ENCODE measurements around the gene CASQ1. TPM values are rescaled to one million over a fixed set of nuclear protein-coding genes. Genes with fewer than 3 reads are reported as not detected.

CASQ1 gene
- total RNA-seq, 1 experiment from 2014 or later, result 0.46 TPM

DNA sequence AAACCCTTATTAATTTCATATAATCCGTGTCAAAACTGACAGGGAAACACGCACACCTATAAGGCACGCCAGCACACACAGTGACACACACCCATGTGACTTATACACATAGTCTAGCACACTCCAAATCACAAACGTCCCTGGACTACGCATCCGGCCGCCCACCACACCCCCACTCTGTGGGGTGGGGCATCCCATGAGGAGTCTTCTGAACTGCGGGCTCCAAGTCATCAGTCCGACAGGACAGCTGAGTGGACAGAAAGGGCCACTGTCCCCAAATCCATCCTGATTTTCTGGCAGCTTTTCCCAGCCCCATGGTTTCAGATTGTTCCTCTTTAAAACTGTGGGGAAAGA lies 15.6 kb downstream of the CASQ1 start:
- Mint-ChIP-seq H3K9me3 (no peaks in the 10 kb centered on the region), H3K4me1 (peaks cover 59% of the 10 kb centered on the region), H3K36me3 (peaks cover 11% of the 10 kb centered on the region), H3K27ac (no peak overlapping the region), H3K27me3 (ENCODE audit: low read depth) (no peaks in the 10 kb centered on the region; the same call in 1 of the 2 replicates), H3K4me3 (peak overlapping the region; percentile 77)
- no peak for ATAC-seq
- DNase-seq (ENCODE audit: low spot score), result no peak
- no peak for TF ChIP-seq ETV6 (CRISPR knock-in tag; IDR thresholded peaks at IDR 0.05)
- no peak for TF ChIP-seq ZNF219 (CRISPR knock-in tag; IDR thresholded peaks at IDR 0.05; ENCODE audit: borderline replicate concordance)
- TF ChIP-seq ZNF232 (CRISPR knock-in tag; IDR thresholded peaks at IDR 0.05), result no peak
- no peak for TF ChIP-seq GRHL2 (CRISPR knock-in tag; IDR thresholded peaks at IDR 0.05; ENCODE audit: insufficient replicate concordance, severe bottlenecking)
- TF ChIP-seq, protein P1, sequence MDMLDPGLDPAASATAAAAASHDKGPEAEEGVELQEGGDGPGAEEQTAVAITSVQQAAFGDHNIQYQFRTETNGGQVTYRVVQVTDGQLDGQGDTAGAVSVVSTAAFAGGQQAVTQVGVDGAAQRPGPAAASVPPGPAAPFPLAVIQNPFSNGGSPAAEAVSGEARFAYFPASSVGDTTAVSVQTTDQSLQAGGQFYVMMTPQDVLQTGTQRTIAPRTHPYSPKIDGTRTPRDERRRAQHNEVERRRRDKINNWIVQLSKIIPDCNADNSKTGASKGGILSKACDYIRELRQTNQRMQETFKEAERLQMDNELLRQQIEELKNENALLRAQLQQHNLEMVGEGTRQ (CRISPR knock-in tag; IDR thresholded peaks at IDR 0.05), result no peak
- no peak for TF ChIP-seq TEAD1 (CRISPR knock-in tag; IDR thresholded peaks at IDR 0.05)
- TF ChIP-seq, protein P2, sequence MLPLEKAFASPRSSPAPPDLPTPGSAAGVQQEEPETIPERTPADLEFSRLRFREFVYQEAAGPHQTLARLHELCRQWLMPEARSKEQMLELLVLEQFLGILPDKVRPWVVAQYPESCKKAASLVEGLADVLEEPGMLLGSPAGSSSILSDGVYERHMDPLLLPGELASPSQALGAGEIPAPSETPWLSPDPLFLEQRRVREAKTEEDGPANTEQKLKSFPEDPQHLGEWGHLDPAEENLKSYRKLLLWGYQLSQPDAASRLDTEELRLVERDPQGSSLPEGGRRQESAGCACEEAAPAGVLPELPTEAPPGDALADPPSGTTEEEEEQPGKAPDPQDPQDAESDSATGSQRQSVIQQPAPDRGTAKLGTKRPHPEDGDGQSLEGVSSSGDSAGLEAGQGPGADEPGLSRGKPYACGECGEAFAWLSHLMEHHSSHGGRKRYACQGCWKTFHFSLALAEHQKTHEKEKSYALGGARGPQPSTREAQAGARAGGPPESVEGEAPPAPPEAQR (CRISPR knock-in tag; IDR thresholded peaks at IDR 0.05), result no peak
- TF ChIP-seq, protein P3, sequence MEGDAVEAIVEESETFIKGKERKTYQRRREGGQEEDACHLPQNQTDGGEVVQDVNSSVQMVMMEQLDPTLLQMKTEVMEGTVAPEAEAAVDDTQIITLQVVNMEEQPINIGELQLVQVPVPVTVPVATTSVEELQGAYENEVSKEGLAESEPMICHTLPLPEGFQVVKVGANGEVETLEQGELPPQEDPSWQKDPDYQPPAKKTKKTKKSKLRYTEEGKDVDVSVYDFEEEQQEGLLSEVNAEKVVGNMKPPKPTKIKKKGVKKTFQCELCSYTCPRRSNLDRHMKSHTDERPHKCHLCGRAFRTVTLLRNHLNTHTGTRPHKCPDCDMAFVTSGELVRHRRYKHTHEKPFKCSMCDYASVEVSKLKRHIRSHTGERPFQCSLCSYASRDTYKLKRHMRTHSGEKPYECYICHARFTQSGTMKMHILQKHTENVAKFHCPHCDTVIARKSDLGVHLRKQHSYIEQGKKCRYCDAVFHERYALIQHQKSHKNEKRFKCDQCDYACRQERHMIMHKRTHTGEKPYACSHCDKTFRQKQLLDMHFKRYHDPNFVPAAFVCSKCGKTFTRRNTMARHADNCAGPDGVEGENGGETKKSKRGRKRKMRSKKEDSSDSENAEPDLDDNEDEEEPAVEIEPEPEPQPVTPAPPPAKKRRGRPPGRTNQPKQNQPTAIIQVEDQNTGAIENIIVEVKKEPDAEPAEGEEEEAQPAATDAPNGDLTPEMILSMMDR (IDR thresholded peaks at IDR 0.05), result no peak
- TF ChIP-seq SP1 (CRISPR knock-in tag; conservative IDR thresholded peaks at IDR 0.05), result 0 out of 2 replicates have a peak, but pooled peaks have one; percentile 14
- CTCF ChIA-PET, result interaction anchor here (0.6 to 8.9 kb wide), 4 partner anchors 13 to 46 kb away, joined by 4 to 85 read pairs (median 6); no protein-coding TSS in a partner anchor
- POLR2A ChIA-PET, result interaction anchor here (1.0 to 1.3 kb wide), 2 partner anchors 13 to 33 kb away, joined by 3 read pairs; no protein-coding TSS in a partner anchor

DNA sequence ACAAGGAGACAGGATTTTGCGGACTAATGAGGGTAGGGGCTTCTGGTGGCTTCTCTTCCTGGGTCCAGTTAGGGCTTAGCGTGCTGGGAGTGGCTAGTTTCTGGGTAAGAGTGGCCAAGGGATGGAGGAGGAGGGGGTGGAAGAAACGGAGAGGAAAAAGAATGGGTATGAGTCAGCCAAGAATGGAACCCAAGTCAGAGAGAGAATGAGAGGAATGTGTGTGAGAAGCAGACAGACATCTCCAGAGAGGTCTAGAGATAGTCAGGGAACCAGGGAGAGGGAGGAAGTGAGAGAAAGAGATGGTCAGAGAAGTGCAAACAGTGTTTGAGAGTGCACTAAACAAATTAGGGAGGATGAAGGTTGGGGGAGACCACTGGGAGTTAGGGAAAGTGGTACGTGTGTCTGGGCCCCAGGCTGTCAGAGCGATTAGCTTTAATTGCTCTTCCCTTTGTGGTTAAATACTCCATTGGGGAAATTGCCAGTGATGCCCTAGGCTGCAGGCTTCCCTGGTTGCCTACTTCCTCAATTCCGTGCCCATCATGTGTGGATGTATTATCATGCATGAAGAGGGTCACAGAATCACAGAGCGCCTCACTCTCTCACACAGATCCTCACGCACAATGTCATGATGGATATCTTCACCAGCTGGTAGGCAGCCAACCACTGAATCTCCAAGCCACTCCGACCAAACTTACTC lies 16.2 kb downstream of the CASQ1 start:
- H3K4me3 Mint-ChIP-seq, result peak overlapping the region; percentile 77
- CTCF ChIA-PET, result interaction anchor here (0.6 to 8.9 kb wide), 8 partner anchors 13 to 105 kb away, joined by 3 to 85 read pairs (median 5); no protein-coding TSS in a partner anchor
- POLR2A ChIA-PET, result interaction anchor here (1.0 to 1.3 kb wide), 2 partner anchors 13 to 33 kb away, joined by 3 read pairs; no protein-coding TSS in a partner anchor
- H3K9me3 Mint-ChIP-seq, result no peaks in the 10 kb centered on the region
- H3K36me3 Mint-ChIP-seq, result peaks cover 15% of the 10 kb centered on the region
- TF ChIP-seq ZNF232 (CRISPR knock-in tag; IDR thresholded peaks at IDR 0.05) (no peak), ZBTB21 (CRISPR knock-in tag; IDR thresholded peaks at IDR 0.05; ENCODE audit: borderline replicate concordance) (no peak), ZNF671 (CRISPR knock-in tag; IDR thresholded peaks at IDR 0.05) (no peak), ZNF138 (CRISPR knock-in tag; conservative IDR thresholded peaks at IDR 0.05) (no peak), SMAD3 (CRISPR knock-in tag; IDR thresholded peaks at IDR 0.05; ENCODE audit: borderline replicate concordance) (no peak), ZNF423 (CRISPR knock-in tag; IDR thresholded peaks at IDR 0.05) (no peak)
- TF ChIP-seq, protein P4, sequence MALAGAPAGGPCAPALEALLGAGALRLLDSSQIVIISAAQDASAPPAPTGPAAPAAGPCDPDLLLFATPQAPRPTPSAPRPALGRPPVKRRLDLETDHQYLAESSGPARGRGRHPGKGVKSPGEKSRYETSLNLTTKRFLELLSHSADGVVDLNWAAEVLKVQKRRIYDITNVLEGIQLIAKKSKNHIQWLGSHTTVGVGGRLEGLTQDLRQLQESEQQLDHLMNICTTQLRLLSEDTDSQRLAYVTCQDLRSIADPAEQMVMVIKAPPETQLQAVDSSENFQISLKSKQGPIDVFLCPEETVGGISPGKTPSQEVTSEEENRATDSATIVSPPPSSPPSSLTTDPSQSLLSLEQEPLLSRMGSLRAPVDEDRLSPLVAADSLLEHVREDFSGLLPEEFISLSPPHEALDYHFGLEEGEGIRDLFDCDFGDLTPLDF (CRISPR knock-in tag; IDR thresholded peaks at IDR 0.05), result no peak
- TF ChIP-seq, protein P5, sequence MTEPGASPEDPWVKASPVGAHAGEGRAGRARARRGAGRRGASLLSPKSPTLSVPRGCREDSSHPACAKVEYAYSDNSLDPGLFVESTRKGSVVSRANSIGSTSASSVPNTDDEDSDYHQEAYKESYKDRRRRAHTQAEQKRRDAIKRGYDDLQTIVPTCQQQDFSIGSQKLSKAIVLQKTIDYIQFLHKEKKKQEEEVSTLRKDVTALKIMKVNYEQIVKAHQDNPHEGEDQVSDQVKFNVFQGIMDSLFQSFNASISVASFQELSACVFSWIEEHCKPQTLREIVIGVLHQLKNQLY (CRISPR knock-in tag; IDR thresholded peaks at IDR 0.05), result no peak
- TF ChIP-seq, protein P6, sequence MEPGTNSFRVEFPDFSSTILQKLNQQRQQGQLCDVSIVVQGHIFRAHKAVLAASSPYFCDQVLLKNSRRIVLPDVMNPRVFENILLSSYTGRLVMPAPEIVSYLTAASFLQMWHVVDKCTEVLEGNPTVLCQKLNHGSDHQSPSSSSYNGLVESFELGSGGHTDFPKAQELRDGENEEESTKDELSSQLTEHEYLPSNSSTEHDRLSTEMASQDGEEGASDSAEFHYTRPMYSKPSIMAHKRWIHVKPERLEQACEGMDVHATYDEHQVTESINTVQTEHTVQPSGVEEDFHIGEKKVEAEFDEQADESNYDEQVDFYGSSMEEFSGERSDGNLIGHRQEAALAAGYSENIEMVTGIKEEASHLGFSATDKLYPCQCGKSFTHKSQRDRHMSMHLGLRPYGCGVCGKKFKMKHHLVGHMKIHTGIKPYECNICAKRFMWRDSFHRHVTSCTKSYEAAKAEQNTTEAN (CRISPR knock-in tag; IDR thresholded peaks at IDR 0.05), result no peak
- H3K27me3 Mint-ChIP-seq (ENCODE audit: low read depth), result no peaks in the 10 kb centered on the region; the same call in 1 of the 2 replicates
- H3K27ac Mint-ChIP-seq, result peak overlapping the region; percentile 35
- peaks cover 63% of the 10 kb centered on the region for H3K4me1 Mint-ChIP-seq
- no peak for DNase-seq (ENCODE audit: low spot score)
- ATAC-seq, result peak; percentile 15

All from WTC11 (cell line).